K562 (cell line): ENCODE measurements around the gene OR51E2. TPM values are rescaled to one million over a fixed set of nuclear protein-coding genes. Genes with fewer than 3 reads are reported as not detected.
A peak's percentile ranks its signal among the peaks of the same experiment; 100 is the strongest.

Source experiments
- ARID1B ChIP-seq: fragments of 450-650 bp; IDR thresholded peaks from 2 replicates; pipeline ENCODE4 v1.6.1; 2016; ENCODE audit warnings: antibody characterized with exemption, mild to moderate bottlenecking, inconsistent platforms
- CBFA2T2 ChIP-seq: fragments of 450-650 bp; conservative IDR thresholded peaks from 2 replicates; pipeline ENCODE4 v1.6.1; 2017; ENCODE audit warnings: mild to moderate bottlenecking
- E4F1 ChIP-seq: fragments of 250-450 bp; sonication (Bioruptor Pico); IDR thresholded peaks from 2 replicates; pipeline ENCODE4 v1.5.0; 2021; ENCODE audit warnings: mild to moderate bottlenecking, borderline replicate concordance
- EP300 ChIP-seq: IDR thresholded peaks from 2 replicates; pipeline ENCODE4 v1.6.1; 2012; ENCODE audit warnings: low read length, improper control_type of control experiment
- FOXO4 ChIP-seq: fragments of 450-650 bp; formaldehyde crosslinking; IDR thresholded peaks from 2 replicates; pipeline ENCODE4 v1.4.0; 2020; ENCODE audit warnings: mild to moderate bottlenecking, moderate library complexity
- GATA2 ChIP-seq: sonication (generic); formaldehyde crosslinking; IDR thresholded peaks from 2 replicates; pipeline ENCODE4 v1.4.0; 2020; ENCODE audit warnings: mild to moderate bottlenecking, missing genetic modification reagents
- HMBOX1 ChIP-seq: sonication (generic); IDR thresholded peaks from 2 replicates; pipeline ENCODE4 v1.6.1; 2016
- KAT8 ChIP-seq: fragments of 450-650 bp; IDR thresholded peaks from 2 replicates; pipeline ENCODE4 v1.6.1; 2016; ENCODE audit warnings: low read depth, mild to moderate bottlenecking
- KLF16 ChIP-seq: IDR thresholded peaks from 2 replicates; pipeline ENCODE4 v1.6.1; 2016; ENCODE audit warnings: antibody characterized with exemption
- MTA2 ChIP-seq: fragments of 450-650 bp; IDR thresholded peaks from 2 replicates; pipeline ENCODE4 v1.6.1; 2016; ENCODE audit warnings: low read depth
- NFIC ChIP-seq: fragments of 450-650 bp; IDR thresholded peaks from 2 replicates; pipeline ENCODE4 v1.6.1; 2017; ENCODE audit warnings: mild to moderate bottlenecking, inconsistent platforms
- PML ChIP-seq: IDR thresholded peaks from 2 replicates; pipeline ENCODE4 v1.6.1; 2012; ENCODE audit warnings: low read length, inconsistent platforms
- RNF2 ChIP-seq: sonication (generic); IDR thresholded peaks from 2 replicates; pipeline ENCODE4 v1.6.1; 2016
- SNAPC5 ChIP-seq: fragments of 250-450 bp; sonication (Bioruptor Pico); IDR thresholded peaks from 2 replicates; pipeline ENCODE4 v1.8.0; 2021; ENCODE audit warnings: moderate library complexity, mild to moderate bottlenecking, inconsistent platforms
- STAT5A ChIP-seq: IDR thresholded peaks from 2 replicates; pipeline ENCODE4 v1.6.1; 2012; ENCODE audit warnings: low read length, inconsistent platforms, borderline replicate concordance
- TAL1 ChIP-seq: fragments of 450-650 bp; IDR thresholded peaks from 2 replicates; pipeline ENCODE4 v1.6.1; 2016; ENCODE audit warnings: mild to moderate bottlenecking
- TRIM24 ChIP-seq, 2 experiments: fragments of 450-650 bp; IDR thresholded peaks; 2 replicates each; pipeline ENCODE4 v1.6.1; 2016
- ZMIZ1 ChIP-seq, 2 experiments: fragments of 150-350 bp in 1 of 2; IDR thresholded peaks; 2 replicates each; pipeline ENCODE4 v1.6.1; 2012 to 2016; ENCODE audit warnings: low read depth in 2 of 2, low read length in 2 of 2, mild to moderate bottlenecking in 1 of 2, moderate library complexity in 1 of 2
- ZNF830 ChIP-seq: fragments of 250-450 bp; sonication (Bioruptor Pico); IDR thresholded peaks from 2 replicates; pipeline ENCODE4 v1.5.0; 2021; ENCODE audit warnings: mild to moderate bottlenecking
- polyA plus RNA-seq, 8 experiments: library from polyadenylated mRNA; depleted of rRNA in 4 of 8; stranded (reverse) in 5 of 8; unstranded in 3 of 8; fragments of >200 nt; fragmentation: Nextera tagmentation in 2 of 8; fragmentation: Illumina TruSeq in 1 of 8; extraction: Ambion mirVana in 2 of 8; extraction: Trizol in 1 of 8; gene quantifications; 2 replicates each; pipeline versions ENCODE4 v1.2.1 to v1.2.3, GENCODE V29; 2011 to 2014; ENCODE audit warnings: inconsistent platforms in 1 of 8, missing spikeins in 1 of 8
- total RNA-seq, 7 experiments: library from RNA; depleted of rRNA in 6 of 7; stranded (reverse); fragments of >200 nt in 6 of 7; fragmentation: Illumina TruSeq in 2 of 7; extraction: Trizol in 2 of 7; gene quantifications; 2 replicates each; pipeline versions ENCODE4 v1.2.1 to v1.2.3, GENCODE V29; 2011 to 2021; ENCODE audit warnings: low replicate concordance in 1 of 7

OR51E2 gene
- total and polyA plus RNA-seq, 9 of the 15 experiments (the other 6 are each of a cell fraction or from before 2014, with no cell fraction given): not detected

GRCh38 chr11:4658629-4659445 lies 38.8 kb downstream of the OR51E2 start (continued):
- TF ChIP-seq FOXO4 (CRISPR knock-in tag): no peak
- TF ChIP-seq ZNF830 (CRISPR knock-in tag): no peak
- TF ChIP-seq RNF2: peak; percentile 72; the same call in 1 of the 2 replicates
- TF ChIP-seq EP300: peak; percentile 78
- TF ChIP-seq HMBOX1: peak; percentile 81
- peak; percentile 40; the same call in 1 of the 2 replicates for TF ChIP-seq GATA2
- TF ChIP-seq TAL1: peak; percentile 66
- TF ChIP-seq PML: peak; percentile 58
- no peak for TF ChIP-seq KAT8
- TF ChIP-seq STAT5A: peak; percentile 47; the same call in 1 of the 2 replicates
- TF ChIP-seq SNAPC5 (CRISPR knock-in tag): no peak
- TF ChIP-seq MTA2: peak; percentile 49; the same call in 1 of the 2 replicates
- TF ChIP-seq NFIC: peak; percentile 23; the same call in 1 of the 2 replicates
- peak; percentile 71 for TF ChIP-seq CBFA2T2
- TF ChIP-seq KLF16: peak; percentile 45; the same call in 1 of the 2 replicates
- TF ChIP-seq E4F1 (CRISPR knock-in tag): no peak
- peak; percentile 83 for TF ChIP-seq ARID1B
- peak; percentile 25; a peak in 1 of 4 replicates for TF ChIP-seq TRIM24 (IDR thresholded peaks at IDR 0.05)
- peak in 1 of 2 experiments; percentile 32; a peak in 1 of 4 replicates for TF ChIP-seq ZMIZ1 (IDR thresholded peaks at IDR 0.05; ENCODE audit: low read depth in 2 of 2, low read length in 2 of 2)
